Endometrial microvascular endothelial cells (primary cell): ENCODE data around the gene MBL2. TPM values are rescaled to one million over a fixed set of nuclear protein-coding genes. Genes with fewer than 3 reads are reported as not detected.

Source experiments
- in situ Hi-C: cut with HindIII; loops from 2 replicates; pipeline ENCODE4 v1.10.0; 2017; ENCODE audit warnings: low sequenced_read_pairs, low pct_unique_long_range_greater_than_20kb; ENCODE audit errors: inconsistent ontology term
- total RNA-seq: library from RNA; depleted of rRNA; stranded (reverse); fragments of >200 nt; gene quantifications from one replicate; pipeline ENCODE4 v1.2.3, GENCODE V29; 2015; ENCODE audit errors: inconsistent ontology term

The MBL2 gene
- total RNA-seq, 1 donor from 2014 or later, result not detected

- in situ Hi-C loops, result no loop called here
These were observed 26.4 kb downstream of the MBL2 start for GRCh38 chr10:52746169-52746568.

DNA sequence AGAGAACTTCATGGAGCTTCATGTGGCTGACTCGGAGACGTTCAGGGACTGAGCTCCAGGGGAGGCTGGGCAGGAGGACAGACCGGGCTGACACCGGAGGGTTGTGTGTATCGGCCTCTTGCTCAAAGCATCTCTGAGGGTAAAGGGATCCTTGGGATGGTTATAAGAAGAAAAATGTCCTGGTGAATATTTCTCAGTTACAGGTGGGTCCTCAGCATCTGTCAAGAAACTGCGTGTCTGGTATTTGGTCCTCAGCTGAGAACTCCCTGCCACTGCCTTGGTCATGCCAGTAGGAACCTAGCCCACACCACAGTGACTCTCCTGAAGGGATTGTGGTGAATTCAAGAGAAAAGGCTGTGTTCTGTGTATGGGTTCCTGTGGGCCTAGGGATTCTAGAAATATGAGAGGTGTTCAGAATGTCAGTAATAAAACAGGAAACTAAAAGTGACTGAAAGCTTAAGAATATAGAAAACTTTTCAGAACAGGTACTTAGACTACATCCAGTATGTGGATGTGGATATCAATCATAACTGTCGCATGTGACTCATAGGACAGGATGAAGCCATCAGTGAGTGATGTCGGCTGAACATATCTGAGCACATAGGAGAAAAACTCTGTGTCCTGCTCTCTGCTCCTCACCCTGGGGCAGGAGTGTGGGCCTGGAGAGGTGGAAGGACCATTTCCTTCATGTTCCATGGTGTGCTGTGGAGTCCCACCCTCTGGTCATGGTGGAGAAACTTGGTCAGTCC, 28.4 kb downstream of the MBL2 start:
- in situ Hi-C loops, result no loop called here

DNA sequence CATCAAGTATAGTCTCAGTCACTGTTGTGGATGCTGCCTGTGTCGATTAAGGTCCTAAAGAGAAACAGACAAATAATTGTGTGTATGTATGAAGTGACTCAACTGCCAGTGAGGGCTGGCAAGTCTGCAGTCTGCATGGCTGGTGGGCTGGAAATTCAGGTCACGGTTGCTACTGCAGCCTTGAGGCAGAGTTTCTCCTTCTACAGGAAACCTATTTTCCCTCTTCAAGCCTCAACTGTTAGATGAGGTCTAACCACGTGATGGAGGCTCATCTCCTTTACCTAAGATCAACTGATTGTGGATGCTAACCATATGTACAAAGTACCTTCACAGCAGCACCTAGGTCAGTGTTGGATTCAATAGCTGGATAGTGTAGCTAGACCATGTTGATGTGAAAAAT, 29.9 kb downstream of the MBL2 start:
- in situ Hi-C loops, result no loop called here

DNA sequence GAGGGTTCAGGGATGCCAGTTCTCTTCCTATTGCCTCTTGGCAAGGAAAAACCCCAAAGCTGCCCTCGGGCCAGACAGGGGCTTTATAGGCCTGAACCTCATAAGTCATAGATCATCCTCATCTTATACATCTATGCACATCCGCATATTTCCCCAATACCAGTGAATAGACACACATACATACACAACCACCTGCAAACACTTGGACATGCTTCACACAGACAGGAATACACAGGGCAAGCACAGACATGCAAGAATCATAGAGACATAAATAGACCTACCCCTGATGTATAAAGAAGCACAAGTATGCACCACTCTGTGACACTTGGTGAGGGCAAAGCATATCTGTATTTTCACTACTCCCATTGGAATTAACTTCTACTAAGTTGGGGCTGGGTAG, 30.7 kb downstream of the MBL2 start:
- in situ Hi-C loops, result no loop called here

GRCh38 chr10:52740913-52741675, 31.5 kb downstream of the MBL2 start:
- in situ Hi-C loops, result no loop called here

DNA sequence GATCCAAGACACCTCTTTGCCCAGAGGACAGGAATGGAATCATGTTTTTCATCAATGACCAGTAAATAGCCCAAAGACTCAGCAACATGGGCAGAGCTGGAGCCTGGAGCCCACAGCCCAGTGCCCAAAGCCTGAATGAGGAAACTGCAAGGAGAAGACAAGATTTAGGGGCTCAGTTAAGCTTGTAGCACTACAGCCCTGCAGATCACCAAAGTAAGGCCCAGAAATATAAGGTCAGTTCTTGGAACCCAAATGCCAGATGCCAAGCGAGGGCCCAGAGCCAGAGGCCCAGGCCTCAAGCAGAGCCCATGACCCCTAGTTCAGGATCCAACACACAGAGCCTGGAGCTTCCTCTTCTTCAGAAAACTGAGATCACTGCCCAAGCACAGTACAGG, 32.4 kb downstream of the MBL2 start:
- in situ Hi-C loops, result no loop called here

GRCh38 chr10:52739380-52740154, 33.0 kb downstream of the MBL2 start:
- in situ Hi-C loops, result no loop called here

DNA sequence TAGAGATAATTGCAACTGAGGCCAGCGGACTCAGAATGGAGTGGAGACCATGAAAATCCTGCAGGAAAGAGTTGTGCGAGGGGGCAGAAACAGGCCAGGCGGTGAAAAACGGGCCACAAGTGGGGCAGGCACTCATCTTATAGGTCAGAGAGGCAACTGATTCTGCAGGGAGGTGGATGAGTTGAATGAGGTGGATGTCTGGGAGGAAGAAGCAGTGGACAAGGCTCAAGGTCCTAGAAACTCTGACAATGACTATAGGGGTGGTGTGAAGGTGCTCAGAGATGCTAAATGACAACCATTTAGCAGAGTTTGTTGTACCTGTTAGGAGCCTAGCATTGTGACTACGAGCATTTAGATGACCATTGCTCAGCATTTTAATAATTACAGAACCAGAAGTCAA, 33.6 kb downstream of the MBL2 start:
- in situ Hi-C loops, result no loop called here

GRCh38 chr10:52729271-52730104, 43.1 kb downstream of the MBL2 start:
- in situ Hi-C loops, result no loop called here

DNA sequence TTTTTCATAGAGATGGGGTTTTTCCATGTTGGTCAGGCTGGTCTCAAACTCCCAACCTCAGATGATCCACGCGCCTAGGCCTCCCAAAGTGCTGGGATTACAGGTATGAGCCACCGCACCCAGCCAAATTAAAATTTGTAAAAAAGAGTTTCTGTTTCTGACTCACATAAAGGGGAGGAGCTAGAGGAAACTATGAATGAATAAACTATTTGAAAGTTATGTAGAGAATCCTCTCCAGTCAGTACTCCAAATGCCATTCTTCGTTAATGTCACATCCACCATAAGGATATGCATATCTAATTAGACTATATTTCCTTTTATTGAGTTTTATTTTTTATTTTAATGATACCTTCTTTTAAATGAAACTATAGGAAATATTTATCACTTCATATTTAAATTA, 52.6 kb downstream of the MBL2 start:
- in situ Hi-C loops, result no loop called here
